NCI-H1092 (cell line): Measurements from ENCODE around the gene EOLA2.
"Not testable (repeated sequence)": the region's sequence is repeated elsewhere in the genome, so short reads cannot be mapped to it uniquely, and the experiment has no call there.

Experiments
- DNase-seq: peaks from one replicate; lab custom pipeline; 2025; lab: John Stamatoyannopoulos, UW

EOLA2 gene

GRCh38 chrX:149932970-149933369 lies 5.3 kb downstream of the EOLA2 start:
- not testable (repeated sequence) for DNase-seq

GRCh38 chrX:149932150-149932549 lies 6.1 kb downstream of the EOLA2 start:
- DNase-seq: not testable (repeated sequence)

DNA sequence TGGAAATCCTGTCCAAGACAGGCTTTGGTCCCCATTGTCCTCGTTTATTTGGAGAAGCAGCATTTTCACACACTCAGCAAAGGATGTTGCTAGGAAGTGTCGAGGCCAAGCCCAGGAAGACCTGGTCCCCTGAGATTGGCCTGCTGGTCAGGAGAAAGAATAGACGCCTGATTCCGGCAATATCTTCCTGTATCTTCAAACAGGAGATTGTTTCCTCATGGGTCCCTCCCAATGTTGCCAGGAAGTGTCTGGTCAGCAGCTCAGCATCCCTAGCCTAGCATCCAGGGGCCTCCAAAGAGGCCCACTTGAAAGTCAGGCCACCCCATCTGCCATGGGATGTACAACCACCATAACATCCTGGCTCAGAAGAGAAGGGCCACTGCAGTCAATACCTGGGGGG lies 6.9 kb downstream of the EOLA2 start:
- not testable (repeated sequence) for DNase-seq

DNA sequence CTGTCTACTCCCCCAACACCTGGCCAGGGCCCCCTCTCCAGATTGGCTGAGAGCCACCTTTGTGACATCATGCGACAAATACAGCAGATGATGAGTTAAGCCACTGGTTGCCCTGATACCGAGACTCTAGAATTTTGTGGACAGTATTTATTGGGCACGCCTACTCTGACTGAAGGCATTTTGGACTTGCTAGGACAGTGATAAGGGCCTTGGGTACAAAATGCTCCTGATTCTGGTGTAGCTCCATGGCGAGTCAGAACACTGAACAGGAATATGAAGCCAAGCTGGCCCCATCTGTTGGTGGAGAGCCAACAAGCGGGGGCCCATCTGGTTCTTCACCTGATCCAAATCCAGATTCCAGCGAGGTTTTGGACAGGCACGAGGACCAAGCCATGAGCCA lies 8.9 kb downstream of the EOLA2 start, which contains the start of gene HSFX4:
Gene HSFX4, plus strand, starts transcription at position 174 of the 400 bp plus-strand sequence. Its CDS starts 72 bp downstream, at position 246.
- DNase-seq: not testable (repeated sequence)

- DNase-seq: not testable (repeated sequence)
These were observed 9.7 kb downstream of the EOLA2 start for GRCh38 chrX:149928635-149929034.

GRCh38 chrX:149927964-149928258 lies 10.4 kb downstream of the EOLA2 start:
- not testable (repeated sequence) for DNase-seq

DNA sequence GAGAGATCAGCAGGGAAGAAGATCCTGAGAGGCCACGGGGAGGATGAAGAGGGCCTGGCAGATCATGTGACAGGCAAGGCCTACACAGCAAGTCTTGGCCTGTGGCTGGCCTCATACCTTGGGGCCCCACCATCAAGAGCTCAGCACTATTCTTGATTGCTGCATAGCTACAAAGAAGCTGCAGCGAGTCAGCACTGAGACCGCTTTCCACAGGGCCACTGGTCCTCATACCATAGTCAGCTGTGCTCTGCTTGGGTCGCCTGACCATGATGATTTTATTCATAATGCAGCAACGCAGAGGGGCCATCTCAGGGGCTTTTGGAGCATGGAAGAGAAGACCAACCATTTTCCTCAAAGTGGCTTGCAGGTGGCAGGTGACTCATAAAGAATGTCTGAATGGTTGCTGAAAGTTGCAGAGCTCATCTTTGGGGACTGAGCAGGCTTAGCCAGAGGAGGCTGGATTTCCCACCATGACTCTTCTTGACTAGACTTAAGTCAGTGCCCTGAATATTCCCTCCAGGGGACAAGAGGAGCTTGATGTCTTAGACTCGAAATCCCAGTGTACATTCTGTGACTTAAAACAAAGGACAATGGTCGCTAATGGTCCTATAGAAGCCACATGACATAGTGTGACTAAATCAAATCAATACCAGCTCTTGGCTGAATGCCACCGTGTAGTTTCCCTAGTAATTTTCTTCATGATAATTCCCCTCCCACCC lies 10.9 kb downstream of the EOLA2 start:
- DNase-seq: not testable (repeated sequence)

GRCh38 chrX:149924434-149924833 lies 13.9 kb downstream of the EOLA2 start:
- not testable (repeated sequence) for DNase-seq

- not testable (repeated sequence) for DNase-seq
These were observed 14.5 kb downstream of the EOLA2 start for GRCh38 chrX:149923836-149924235.

DNA sequence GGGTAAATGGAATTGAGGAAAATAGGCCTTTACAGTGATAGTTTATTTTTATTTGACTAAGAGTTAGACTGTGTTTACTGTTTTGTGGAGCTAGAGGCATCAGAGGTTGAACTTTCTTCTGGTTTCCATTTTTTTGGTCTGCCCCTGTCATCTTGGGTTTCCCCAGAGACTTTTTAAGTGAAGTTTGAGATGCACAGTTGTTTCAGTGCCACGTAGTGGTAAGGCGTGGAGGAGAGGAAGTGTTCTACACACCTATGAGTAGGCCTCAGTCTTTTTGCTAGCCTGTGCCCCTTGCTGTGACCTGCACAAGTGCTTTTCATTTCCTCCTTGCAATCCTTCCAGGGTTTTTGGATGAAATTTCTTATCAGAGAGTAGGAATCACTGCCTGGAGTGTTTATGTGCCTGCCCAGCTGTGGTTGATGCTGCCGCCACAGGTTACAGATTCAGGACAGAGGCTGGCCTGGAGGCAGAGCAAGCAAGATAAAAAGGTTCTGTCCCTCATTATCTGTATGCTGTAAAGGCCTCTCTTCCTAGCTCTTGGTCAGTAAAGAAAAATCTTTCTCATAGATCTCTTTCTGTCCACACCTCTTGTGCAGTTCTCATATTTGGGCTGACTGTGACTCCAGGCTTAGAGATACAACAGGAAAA lies 21.4 kb downstream of the EOLA2 start:
- DNase-seq: no peak

DNA sequence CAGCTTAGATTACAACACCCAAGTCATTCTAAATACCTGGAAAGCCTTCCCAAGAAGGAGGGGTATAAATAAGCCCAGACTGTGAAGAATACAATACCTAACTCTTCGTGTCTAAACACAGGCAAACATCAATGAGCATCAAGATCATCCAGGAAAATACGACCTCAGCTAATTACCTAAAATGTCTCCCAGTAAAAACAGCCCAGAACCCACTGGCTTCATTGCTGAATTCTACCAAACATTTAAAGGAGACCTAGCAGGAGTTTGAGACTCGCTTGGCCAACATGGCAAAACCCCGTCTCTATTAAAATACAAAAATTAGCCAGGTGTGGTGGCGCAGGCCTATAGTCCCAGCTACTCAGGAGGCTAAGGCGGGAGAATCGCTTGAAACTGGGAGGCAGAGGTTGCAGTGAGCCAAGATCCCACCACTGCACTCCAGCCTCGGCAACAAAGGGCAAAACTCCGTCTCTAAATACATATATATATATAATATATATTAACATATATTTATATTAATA lies 28.1 kb downstream of the EOLA2 start:
- no peak for DNase-seq

- DNase-seq: no peak
These were observed 28.7 kb downstream of the EOLA2 start for GRCh38 chrX:149909324-149910177.

- no peak for DNase-seq
These were observed 29.6 kb downstream of the EOLA2 start for GRCh38 chrX:149908727-149909126.

DNA sequence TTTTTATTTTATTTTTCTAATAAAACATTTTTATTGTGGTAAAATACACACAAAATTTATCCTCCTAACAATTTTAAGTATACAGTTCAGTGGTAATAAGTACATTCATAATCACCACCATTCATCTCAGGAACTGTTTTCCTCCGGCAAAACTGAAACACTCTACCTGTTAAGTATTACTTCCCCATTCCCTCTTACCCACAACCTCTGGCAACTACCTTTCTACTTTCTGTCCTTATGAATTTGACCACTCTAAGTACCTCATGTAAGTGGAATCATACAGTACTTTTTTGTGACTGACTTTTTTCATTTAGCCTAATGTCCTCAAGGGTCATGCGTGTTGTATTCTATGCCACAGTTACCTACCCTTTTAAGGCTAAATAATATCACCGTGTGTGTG lies 30.0 kb downstream of the EOLA2 start:
- no peak for DNase-seq

GRCh38 chrX:149903889-149904748 lies 34.2 kb downstream of the EOLA2 start:
- no peak for DNase-seq

DNA sequence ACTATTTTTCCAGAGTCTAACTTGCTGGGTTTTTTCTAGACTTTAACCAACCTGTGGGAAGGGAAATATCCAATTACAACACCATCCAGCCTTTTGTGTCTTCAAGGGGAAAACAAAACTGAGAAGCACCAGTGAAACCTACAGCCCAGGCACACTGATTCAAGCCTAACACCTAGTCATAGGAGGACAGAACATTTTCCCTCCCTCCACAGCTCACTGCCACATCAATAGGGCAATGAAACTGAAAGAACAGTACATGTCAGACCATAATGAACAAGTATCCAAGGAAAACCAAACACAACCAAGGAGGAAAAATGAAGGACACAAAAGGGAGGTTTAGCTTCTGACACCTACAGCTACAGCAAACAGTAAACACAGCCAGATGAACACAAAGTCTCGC lies 39.7 kb downstream of the EOLA2 start:
- DNase-seq: no peak

DNA sequence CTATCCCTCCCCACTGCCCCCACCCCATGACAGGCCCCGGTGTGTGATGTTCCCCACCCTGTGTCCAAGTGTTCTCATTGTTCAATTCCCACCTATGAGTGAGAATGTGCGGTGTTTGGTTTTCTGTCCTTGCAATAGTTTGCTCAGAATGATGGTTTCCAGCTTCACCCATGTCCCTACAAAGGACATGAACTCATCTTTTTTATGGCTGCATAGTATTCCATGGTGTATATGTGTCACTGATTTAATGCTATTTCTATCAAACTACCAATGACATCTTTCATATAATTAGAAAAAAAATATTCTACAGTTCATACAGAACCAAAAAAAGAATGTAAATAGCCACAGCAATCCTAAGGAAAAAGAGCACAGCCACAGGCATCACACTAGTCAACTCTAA lies 47.5 kb downstream of the EOLA2 start:
- DNase-seq: not testable (repeated sequence)
